Stomach (tissue), 9 donors: ENCODE data around the gene VWA5A. TPM values are rescaled to one million over a fixed set of nuclear protein-coding genes. Genes with fewer than 3 reads are reported as not detected.

ENCODE experiments used
- DNase-seq, 2 donors: peaks; one replicate each; pipeline versions ENCODE4 v3.0.0 to v3.0.0-alpha.2; 2013 to 2019
- H3K27ac ChIP-seq, 5 donors: fragments of 200-600 bp in 4 of 5; sonication (generic) in 4 of 5; one replicate each; pipeline ENCODE4 v1.5.1; 2013 to 2019; ENCODE audit warnings: mild to moderate bottlenecking in 1 of 5, moderate library complexity in 1 of 5
- H3K27me3 ChIP-seq, 3 donors: fragments of 200-600 bp; sonication (generic); one replicate each; pipeline ENCODE4 v1.5.1; 2017 to 2019; ENCODE audit warnings: mixed run types in 1 of 3
- H3K36me3 ChIP-seq, 4 donors: fragments of 200-600 bp; sonication (generic); 1 replicate in 3 of 4; 2 replicates in 1 of 4; pipeline ENCODE4 v1.5.1; 2016 to 2019
- H3K4me1 ChIP-seq, 4 donors: fragments of 200-600 bp; sonication (generic); one replicate each; pipeline ENCODE4 v1.5.1; 2016 to 2019
- H3K4me3 ChIP-seq, 4 donors: fragments of 200-600 bp; sonication (generic) in 3 of 4; one replicate each; pipeline ENCODE4 v1.5.1; 2016 to 2019; ENCODE audit warnings: mild to moderate bottlenecking in 1 of 4
- H3K9me3 ChIP-seq, 4 donors: fragments of 200-600 bp; sonication (generic); one replicate each; pipeline ENCODE4 v1.5.1; 2016 to 2019
- CTCF ChIP-seq, 7 experiments: fragments of 450-650 bp in 4 of 7; fragments of 200-600 bp in 3 of 7; sonication (generic) in 3 of 7; IDR thresholded peaks; one replicate each; pipeline ENCODE4 v1.5.1; 2016 to 2019; ENCODE audit warnings: antibody characterized with exemption in 7 of 7, control low read depth in 2 of 7, mild to moderate bottlenecking in 1 of 7
- POLR2A ChIP-seq, 4 donors: fragments of 450-650 bp; IDR thresholded peaks; one replicate each; pipeline ENCODE4 v1.6.1; 2016; ENCODE audit warnings: antibody characterized with exemption in 4 of 4, control low read depth in 2 of 4, mild to moderate bottlenecking in 1 of 4, moderate library complexity in 1 of 4
- WGBS, 5 donors: extraction: QIAGEN DNeasy Blood & Tissue Kit in 3 of 5; methylation state at CpG; one replicate each; pipeline versions ENCODE4 v1.1.5 to v1.1.7; 2013 to 2018; 5-methylcytosine and 5-hydroxymethylcytosine counted together
- intact Hi-C: fragments of 100-400 bp; cut with DNase I; formaldehyde crosslinking; loops from one replicate; pipeline ENCODE4 v1.15.1; 2023; ENCODE audit warnings: low total_unique reads
- polyA plus RNA-seq, 3 donors: library from polyadenylated mRNA; stranded (reverse); fragments of 200-250 nt; gene quantifications; one replicate each; pipeline ENCODE4 v1.2.3, GENCODE V29; 2013
- total RNA-seq, 5 donors: library from RNA; depleted of rRNA; stranded (reverse); fragments of >200 nt; gene quantifications; one replicate each; pipeline versions ENCODE4 v1.1.0 to v1.2.3, GENCODE V29; 2014 to 2016
- donor health status: healthy with polysubstance abuse.
- donor health status: Bipolar disorder and iron deficiency.
- donor health status: healthy.

The VWA5A gene
- total and polyA plus RNA-seq, 8 donors: 10.1 to 111 (median 29.3) TPM

GRCh38 chr11:124195189-124195734 lies 80.0 kb downstream of the VWA5A start:
- no peaks in the 10 kb centered on the region for H3K4me1 ChIP-seq
- TF ChIP-seq CTCF (IDR thresholded peaks at IDR 0.05) (peak in 5 of 7 experiments; percentile 8 to 48 (median 47)), POLR2A (IDR thresholded peaks at IDR 0.05) (no peak)
- no peak overlapping the region for H3K4me3 ChIP-seq
- no peaks in the 10 kb centered on the region for H3K27me3 ChIP-seq
- 13 to 25% (median 19%) methylated on average over 4 of the region's 4 CpGs for WGBS, 5 donors
- peak; percentile 39 to 74 for DNase-seq
- no peaks in the 10 kb centered on the region for H3K36me3 ChIP-seq
- intact Hi-C loops: loop anchor here (10.0 kb wide), 1 partner anchor 120 kb away; no protein-coding TSS in a partner anchor
- H3K27ac ChIP-seq: no peak overlapping the region
- no peaks in the 10 kb centered on the region for H3K9me3 ChIP-seq

Other genes starting within 250 kb of the VWA5A start
- gene TMEM225, start 229.8 kb upstream of the VWA5A start, total RNA-seq: not detected
- not detected for gene TMEM225, start 229.8 kb upstream of the VWA5A start, polyA plus RNA-seq
- gene OR8D4, start 213.3 kb upstream of the VWA5A start, total RNA-seq: 1 to 10 TPM in 2 of 5 donors, not detected in 3; 1.4 to 1.5 TPM
- gene OR8D4, start 213.3 kb upstream of the VWA5A start, polyA plus RNA-seq: not detected
- gene OR4D5, start 175.8 kb upstream of the VWA5A start, total RNA-seq: 1 to 10 TPM in 1 of 5 donors, not detected in 4; 4.4 TPM
- not detected for gene OR4D5, start 175.8 kb upstream of the VWA5A start, polyA plus RNA-seq
- gene OR6T1, start 171.6 kb upstream of the VWA5A start, total RNA-seq: not detected
- not detected for gene OR6T1, start 171.6 kb upstream of the VWA5A start, polyA plus RNA-seq
- gene OR10S1, start 137.7 kb upstream of the VWA5A start, total RNA-seq: not detected
- not detected for gene OR10S1, start 137.7 kb upstream of the VWA5A start, polyA plus RNA-seq
- gene OR10G6, start 120.3 kb upstream of the VWA5A start, total RNA-seq: not detected
- not detected for gene OR10G6, start 120.3 kb upstream of the VWA5A start, polyA plus RNA-seq
- gene OR10G4, start 102.5 kb upstream of the VWA5A start, total RNA-seq: 1 to 10 TPM in 1 of 5 donors, under 1 TPM in 1, not detected in 3; 0.73 to 1.2 TPM
- not detected for gene OR10G4, start 102.5 kb upstream of the VWA5A start, polyA plus RNA-seq
- gene OR10G9, start 92.4 kb upstream of the VWA5A start, total RNA-seq: under 1 TPM in 1 of 5 donors, not detected in 4; 0.73 TPM
- gene OR10G9, start 92.4 kb upstream of the VWA5A start, polyA plus RNA-seq: not detected
- gene OR10G8, start 88.7 kb upstream of the VWA5A start, total RNA-seq: not detected
- not detected for gene OR10G8, start 88.7 kb upstream of the VWA5A start, polyA plus RNA-seq
- not detected for gene OR10G7, start 74.1 kb upstream of the VWA5A start, total RNA-seq
- not detected for gene OR10G7, start 74.1 kb upstream of the VWA5A start, polyA plus RNA-seq
- gene OR10D3, start 67.9 kb downstream of the VWA5A start, total RNA-seq: not detected
- gene OR10D3, start 67.9 kb downstream of the VWA5A start, polyA plus RNA-seq: not detected
- gene OR8G1, start 125.6 kb downstream of the VWA5A start, total RNA-seq: not detected
- gene OR8G1, start 125.6 kb downstream of the VWA5A start, polyA plus RNA-seq: not detected
- gene OR8G5, start 140.9 kb downstream of the VWA5A start, total RNA-seq: not detected
- gene OR8G5, start 140.9 kb downstream of the VWA5A start, polyA plus RNA-seq: not detected
- gene OR8D1, start 198.5 kb downstream of the VWA5A start, total RNA-seq: not detected
- gene OR8D1, start 198.5 kb downstream of the VWA5A start, polyA plus RNA-seq: not detected
- not detected for gene OR8D2, start 204.7 kb downstream of the VWA5A start, total RNA-seq
- gene OR8D2, start 204.7 kb downstream of the VWA5A start, polyA plus RNA-seq: not detected